Measurements from ENCODE around the gene SLC38A11.

Gene SLC38A11

GRCh38 chr2:164969909-164970690 is 14.8 kb upstream of the SLC38A11 start:
- DNase-seq (ENCODE audit: low read depth in 2 of 2), result no peak

GRCh38 chr2:164967781-164968228 is 12.5 kb upstream of the SLC38A11 start:
- no peak for DNase-seq (ENCODE audit: low read depth in 2 of 2)

GRCh38 chr2:164967361-164967760 is 12.0 kb upstream of the SLC38A11 start:
- no peak for DNase-seq (ENCODE audit: low read depth in 2 of 2)

DNA sequence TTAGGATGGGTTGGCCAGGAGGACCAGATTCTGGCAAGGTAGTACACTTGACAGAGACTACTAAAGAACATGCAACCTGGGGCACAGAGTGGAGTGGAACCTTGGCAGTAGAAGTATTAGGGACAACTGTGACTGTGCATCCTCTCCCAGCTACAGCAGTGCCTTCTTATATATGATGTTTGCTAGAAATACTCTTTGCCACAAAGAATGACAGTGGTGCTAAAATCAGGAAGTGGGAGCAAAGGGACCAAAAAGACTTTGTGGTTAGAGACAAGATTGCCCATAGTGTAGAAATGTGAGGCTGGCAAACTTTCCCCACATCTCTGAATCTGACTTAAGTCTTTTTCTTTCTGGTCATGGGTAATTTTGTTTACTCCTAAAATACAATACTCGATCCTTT is 9.4 kb upstream of the SLC38A11 start:
- DNase-seq (ENCODE audit: low read depth in 2 of 2), result no peak

GRCh38 chr2:164960159-164960558 is 4.8 kb upstream of the SLC38A11 start:
- no peak for DNase-seq (ENCODE audit: low read depth in 2 of 2)

GRCh38 chr2:164954186-164954585 is 1.1 kb downstream of the SLC38A11 start:
- DNase-seq (ENCODE audit: low read depth in 2 of 2), result no peak

DNA sequence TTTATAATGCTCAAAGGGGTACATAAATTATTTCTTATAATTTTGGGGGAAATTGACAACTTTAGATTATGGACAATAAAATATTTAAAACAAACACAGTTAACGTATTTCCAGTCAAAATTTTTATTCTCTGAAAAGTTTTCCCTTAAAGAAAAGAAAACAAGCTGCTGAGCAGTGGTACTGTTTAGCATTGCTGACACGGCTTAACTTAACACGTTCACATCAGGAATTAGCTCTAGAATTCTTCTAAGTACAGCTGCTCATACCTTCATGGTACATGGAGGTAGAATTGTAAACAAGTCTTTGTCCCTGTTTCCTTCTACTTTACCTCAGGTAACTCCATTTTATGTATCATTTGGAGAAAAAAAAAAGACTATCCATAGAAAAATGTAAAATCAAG is 2.0 kb downstream of the SLC38A11 start:
- DNase-seq (ENCODE audit: low read depth in 2 of 2), result no peak

DNA sequence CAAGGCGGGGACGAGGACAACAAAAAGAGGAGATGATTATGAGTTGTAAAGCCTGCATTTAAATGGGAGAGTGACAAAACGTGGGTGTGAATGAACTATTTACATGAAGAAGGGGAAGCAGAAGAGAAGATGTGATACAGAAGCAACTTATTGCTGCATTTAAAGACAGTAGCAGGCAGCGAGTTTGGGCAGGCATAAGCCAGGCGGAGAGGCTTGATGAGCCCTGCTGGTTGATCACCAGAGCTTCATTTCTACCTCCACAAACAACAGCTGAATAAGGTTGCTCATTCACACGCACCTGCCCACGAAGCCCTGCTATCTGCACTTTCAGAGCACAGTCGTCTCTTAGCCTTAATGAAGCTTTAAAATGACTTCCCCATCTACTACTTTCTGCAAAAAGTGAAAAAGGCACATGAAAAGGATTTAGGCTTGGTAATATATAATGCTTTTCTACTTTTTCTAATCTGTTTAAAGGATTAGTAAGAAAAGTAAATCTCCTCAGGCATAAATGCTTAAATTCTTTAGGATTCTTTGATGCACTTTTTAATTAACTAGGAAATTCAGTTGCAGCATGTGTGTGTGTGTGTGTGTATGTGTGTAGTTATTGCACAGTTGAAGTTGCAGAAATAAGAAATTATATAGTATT is 3.1 kb downstream of the SLC38A11 start:
- DNase-seq (ENCODE audit: low read depth in 2 of 2), result no peak

DNA sequence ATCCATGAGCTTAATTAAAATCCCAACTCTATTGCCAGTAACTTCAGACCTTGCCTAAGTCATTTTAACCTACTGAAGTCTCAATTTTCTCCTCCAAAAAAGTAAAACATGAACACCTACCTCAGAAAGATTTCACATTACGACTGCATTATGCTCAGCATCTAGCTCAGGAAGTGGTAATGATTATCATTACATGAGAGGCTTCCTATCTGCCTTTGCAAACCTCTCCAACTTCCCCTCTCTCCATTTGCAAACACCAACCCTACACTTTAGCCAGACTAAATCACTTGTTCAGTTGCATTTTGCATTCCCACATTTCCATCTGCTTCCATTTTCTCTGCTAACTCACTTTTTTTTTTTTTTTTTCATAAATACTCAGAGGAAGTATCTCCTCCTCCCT is 6.8 kb downstream of the SLC38A11 start:
- no peak for DNase-seq (ENCODE audit: low read depth in 2 of 2)

DNA sequence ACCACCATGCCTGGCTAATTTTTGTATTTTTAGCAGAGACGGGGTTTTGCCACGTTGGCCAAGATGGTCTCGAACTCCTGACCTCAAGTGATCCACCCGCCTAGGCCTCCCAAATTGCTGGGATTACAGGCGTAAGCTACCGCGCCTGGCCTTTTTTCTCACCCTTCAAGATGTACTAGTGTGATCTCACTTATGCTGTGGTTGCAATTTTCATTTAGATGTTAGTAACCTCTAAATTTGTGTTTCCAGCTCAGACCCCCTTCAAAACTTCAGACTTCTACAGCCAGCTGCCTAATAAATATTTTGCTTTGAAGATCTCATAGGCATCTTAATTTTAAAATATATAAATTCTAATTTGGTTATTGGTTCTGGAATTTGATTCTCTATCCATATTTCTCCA is 8.0 kb downstream of the SLC38A11 start:
- no peak for DNase-seq (ENCODE audit: low read depth in 2 of 2)

DNA sequence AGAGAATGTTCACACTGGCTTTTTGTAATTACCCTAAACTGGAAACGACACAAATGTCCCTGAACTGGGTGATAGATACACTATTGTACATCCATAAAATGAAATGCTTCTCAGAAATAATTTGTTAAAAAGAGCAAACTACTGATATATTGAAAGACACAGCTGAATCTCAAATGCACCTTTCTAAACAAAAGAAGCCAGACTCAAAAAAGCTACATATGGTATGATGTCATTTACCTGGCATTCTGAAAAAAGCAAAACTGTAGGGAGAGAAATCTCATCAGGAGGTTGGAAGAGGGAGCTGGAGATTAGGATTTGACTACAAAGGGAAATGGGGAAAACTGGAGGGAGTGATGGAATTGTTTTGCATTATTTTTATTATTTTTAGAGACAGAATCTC is 12.0 kb downstream of the SLC38A11 start:
- DNase-seq (ENCODE audit: low read depth in 2 of 2), result no peak

- no peak for DNase-seq (ENCODE audit: low read depth in 2 of 2)
These were observed 17.4 kb downstream of the SLC38A11 start for GRCh38 chr2:164937864-164938401.

DNA sequence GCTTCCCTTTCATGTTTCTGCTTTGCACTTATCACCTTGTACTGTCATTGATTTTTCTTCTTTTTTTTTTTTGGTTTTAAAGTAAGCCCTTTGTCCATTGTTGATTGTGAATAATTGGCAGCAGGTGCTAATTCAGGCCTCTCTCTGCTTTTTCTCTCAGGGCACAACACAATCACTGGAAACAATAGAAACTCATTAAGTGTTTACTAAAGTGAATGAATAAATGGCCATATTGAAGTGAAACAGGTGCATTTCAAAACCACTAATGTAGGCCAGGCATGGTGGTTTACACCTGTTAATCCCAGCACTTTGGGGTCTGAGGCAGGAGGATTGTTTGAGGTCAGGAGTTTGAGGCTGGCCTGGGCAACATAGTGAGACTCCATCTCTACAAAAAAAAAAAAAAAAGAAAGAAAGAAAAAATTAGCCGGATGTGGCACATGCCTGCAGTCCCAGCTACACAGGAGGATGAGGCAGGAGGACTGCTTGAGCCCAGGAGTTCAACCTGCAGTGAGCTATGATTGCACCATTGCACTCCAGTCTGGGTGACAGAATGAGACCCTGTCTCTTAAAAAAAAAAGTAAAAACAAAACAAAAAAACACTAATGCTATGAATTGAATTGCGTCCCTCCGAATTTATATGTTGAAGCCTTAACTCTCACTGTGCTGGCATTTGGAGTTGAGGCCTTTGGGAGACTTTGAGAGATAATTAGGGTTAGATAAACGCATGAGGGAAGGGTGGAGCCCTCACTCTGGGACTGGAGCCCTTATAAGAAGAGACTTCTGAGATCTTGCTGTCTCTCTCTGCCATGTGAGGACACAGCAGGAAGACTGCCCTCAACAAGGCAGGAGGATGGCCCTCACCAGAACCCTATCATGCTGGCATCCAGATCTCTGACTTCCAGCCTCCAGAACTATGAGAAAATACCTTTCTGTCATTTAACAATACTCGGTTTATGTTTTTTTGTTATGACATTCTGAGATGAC is 19.9 kb downstream of the SLC38A11 start:
- DNase-seq (ENCODE audit: low read depth in 2 of 2), result no peak

DNA sequence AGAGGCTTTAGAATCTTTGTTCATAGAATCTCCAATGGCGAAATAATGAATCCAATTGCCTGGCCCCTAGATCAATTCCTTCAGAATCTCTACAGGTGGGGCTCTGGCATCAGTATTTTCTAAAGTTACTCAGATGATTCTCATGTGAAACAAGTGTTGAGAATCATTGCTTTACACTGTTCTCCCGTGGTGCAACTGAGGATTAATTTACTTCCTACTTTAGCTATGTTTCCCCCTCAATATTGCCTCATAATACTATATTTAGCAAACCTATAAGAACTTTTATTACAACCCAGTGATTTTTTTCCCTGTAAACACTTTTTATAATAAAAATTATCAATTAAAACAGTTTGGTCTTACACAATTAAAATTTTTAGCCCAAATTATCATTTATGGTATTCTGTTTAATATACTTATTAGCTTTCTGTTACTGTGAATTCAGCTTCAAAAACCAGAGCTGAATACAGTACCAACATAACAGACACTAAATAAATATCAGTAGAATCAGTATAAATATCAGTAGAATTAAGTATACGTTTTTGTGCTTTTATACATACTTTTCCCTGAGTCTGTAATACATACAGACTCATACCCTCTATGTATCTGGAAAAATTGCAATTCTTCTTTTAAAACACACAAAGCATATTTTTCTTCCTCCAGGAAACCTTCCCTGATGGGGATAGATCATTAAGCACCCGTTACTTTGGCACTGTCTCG is 20.8 kb downstream of the SLC38A11 start:
- no peak for DNase-seq (ENCODE audit: low read depth in 2 of 2)

- DNase-seq (ENCODE audit: low read depth in 2 of 2), result no peak
These were observed 21.6 kb downstream of the SLC38A11 start for GRCh38 chr2:164933671-164934189.

GRCh38 chr2:164932377-164932776 is 22.9 kb downstream of the SLC38A11 start:
- no peak for DNase-seq (ENCODE audit: low read depth in 2 of 2)

DNA sequence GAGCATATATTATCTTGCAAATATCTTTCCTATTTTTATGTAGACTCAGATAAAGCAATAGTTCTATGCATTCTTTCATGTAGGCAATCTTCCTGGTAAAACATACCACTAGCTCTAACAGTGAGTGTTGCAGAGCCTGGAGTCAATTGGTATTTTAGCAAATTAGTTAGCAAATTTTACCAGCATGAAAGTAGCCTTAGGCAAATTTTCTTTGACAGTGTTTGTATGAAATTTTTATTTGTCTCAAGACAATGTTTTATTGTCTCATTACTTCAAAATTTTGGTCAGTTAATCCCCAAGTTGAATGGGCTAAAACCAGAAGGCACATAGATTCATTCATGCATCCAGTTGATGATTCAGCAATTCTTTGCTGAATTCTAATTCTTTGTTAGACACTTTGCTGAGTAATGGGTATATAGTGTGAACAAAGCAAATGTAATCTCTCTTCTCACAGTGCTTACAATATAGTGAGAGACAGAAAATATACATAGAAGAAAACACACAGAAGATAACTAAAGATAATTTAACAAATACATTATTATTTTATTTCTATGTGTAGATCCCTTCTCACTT is 27.1 kb downstream of the SLC38A11 start:
- DNase-seq (ENCODE audit: low read depth in 2 of 2), result no peak

- DNase-seq (ENCODE audit: low read depth in 2 of 2), result no peak
These were observed 33.2 kb downstream of the SLC38A11 start for GRCh38 chr2:164922134-164922533.

DNA sequence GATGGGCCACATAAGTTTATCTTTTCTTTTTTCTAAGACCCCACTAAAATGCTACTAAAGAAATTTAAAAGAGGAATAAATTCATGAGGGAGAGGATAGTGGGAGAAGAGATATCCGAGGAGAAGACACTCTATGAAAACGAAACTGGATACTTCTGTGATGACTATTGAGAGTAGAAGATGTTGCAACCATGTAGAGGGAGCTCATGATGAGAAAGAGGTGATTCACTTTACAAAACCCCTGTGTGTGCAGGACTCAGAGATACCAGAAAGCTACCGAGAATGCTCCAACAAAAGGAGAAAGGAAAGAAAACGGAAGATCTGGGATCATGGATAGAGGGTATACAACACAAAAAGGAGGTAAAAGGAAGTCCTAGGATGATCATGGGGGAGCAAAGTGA is 34.9 kb downstream of the SLC38A11 start:
- DNase-seq (ENCODE audit: low read depth in 2 of 2), result no peak

- DNase-seq (ENCODE audit: low read depth in 2 of 2), result no peak
These were observed 37.9 kb downstream of the SLC38A11 start for GRCh38 chr2:164917296-164917903.
